HS-5 (cell line): ENCODE results near the gene YJU2.
"Not testable (repeated sequence)": the region's sequence is repeated elsewhere in the genome, so short reads cannot be mapped to it uniquely, and the experiment has no call there.

Experiments used
- DNase-seq: peaks from one replicate; pipeline ENCODE4 v3.0.0-alpha.2; 2012; ENCODE audit warnings: low read depth

Gene YJU2

DNA sequence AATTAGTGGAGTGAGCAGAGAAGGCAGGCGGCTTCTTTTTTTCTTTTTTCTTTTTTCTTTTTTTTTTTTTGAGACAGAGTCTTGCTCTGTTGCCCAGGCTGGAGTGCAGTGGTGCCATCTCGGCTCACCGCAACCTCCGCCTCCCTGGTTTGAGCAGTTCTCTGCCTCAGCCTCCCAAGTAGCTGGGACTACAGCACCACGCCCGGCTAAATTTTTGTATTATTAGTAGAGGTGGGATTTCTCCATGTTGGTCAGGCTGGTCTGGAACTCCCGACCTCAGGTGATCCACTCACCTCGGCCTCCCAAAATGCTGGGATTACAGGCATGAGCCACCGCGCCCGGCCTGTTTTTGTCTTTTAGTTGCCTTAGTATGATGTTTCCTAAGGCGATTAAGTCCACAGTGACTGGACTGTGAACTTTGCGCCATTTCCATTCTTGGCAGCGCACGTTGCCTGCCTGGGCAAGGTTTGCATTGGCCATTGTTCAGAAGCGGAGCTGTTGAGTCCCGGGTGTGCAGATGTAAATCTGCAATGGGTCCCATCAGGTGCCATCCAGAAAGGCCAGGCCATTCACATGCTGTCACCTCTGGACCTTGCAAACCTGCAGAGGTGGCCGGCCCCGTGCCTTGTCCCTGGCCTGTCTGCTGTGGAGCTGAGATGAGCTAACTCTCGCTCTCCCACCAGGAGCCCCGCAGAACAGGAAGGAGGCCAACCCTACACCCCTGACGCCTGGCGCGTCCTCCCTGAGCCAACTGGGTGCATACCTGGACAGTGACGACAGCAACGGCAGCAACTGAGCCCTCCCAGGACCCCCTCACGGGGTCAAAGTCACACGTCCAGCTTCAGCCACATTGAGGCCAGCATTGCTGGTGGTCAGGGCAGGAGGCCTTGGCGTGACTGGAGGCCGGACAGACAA is 21.3 kb downstream of the YJU2 start:
- no peak for DNase-seq

DNA sequence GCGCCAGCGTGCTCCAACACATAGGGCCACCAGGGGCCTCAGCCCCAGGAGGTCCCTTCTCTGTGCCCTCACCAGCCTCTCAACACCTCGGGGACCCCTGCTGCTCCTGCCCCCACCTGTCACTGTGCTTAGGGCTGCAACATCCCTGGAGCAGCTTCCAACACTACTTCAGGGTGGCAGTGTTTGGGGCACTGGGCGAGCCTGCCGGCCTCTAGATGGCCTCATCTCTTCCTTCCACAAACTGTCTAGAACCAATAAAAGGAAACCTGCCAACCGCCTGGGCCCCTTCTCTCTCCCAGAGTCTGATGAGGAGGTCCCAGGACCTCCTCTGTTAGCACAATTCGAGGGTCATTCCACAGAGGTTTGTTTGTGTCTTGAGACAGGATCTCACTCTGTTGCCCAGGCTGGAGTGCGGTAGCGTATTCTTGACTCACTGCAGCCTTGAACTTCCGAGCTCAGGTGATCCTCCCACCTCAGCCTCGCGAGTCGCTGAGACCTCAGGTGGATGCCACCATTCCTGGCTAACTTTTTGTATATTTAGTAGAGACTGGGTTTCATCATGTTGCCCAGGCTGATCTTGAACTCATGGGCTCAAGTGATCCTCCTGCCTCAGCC is 22.0 kb downstream of the YJU2 start:
- DNase-seq = no peak

DNA sequence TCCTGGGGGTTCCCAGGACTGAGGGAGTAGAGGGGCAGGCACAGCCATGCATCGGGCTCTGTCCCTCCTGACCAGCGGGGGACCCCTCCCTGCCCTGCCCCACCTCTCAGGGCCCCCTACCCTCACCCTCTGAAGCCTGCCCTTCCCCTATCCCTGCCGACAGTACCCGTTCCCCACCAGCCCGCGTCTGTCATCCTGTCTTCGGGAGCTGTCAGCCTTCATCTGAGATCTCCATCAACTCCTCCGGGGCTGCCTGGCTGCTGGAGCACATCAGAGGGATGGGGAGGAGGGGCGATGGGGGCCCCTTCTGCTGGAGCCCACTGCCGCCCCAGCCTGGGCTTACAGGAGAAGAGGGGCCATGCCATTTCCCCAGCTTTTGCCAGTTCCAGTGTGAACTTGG is 26.0 kb downstream of the YJU2 start:
- no peak for DNase-seq

DNA sequence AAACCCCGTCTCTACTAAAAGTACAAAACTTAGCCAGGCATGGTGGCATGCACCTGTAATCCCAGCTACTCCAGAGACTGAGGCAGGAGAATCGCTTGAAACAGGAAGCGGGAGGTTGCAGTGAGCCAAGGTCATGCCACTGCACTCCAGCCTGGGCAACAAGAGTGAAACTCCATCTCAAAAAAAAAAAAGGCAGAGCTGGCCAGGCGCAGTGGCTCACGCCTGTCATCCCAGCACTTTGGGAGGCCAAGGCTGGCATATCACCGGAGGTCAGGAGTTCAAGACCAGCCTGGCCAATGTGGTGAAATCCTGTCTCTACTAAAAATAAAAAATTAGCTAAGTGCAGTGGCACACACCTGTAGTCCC is 27.4 kb downstream of the YJU2 start:
- DNase-seq = not testable (repeated sequence)

DNA sequence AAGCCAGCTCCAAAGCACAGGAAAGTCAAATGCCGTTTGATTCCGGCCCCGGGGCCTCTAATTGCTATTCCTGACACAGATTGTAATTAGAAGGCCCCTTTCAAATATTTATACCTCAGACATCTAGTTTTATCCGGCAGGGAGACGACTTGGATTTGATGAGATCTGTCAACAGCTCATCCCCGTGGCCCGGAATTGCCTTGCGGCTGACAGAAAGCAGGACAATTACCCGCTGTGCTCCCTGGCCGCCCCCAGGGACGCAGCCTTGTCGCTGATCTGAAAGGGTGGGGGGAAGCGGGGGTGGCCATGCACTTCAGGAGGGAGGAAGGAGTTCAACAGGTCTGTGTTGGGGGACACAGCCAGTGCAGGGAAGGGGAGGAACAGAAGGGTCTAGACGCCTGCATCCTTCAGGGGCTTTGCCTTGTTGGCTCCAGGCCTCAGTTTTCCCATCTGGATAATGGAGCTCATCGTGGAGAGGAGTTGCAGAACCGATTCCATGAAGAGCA is 30.4 kb downstream of the YJU2 start:
- DNase-seq = no peak

DNA sequence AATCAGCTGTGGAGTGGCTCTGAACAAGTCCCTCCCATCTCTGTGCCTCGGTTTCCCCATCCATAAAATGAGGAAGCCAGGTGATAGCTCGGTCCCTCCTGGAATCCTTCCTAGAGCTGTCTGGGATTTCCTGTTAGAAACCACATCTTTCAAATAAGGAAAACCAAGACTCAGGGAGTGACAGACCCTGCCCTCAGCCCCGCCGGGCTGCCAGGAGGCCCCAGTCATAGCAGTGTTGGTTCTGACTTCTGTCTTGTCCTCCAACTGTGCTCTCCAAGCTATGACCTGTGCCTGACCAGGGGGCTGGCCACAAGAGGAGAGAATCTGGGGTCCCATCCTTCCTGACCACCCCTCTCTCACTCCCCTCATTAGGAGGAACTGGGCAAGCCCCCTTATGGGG is 31.1 kb downstream of the YJU2 start:
- no peak for DNase-seq

DNA sequence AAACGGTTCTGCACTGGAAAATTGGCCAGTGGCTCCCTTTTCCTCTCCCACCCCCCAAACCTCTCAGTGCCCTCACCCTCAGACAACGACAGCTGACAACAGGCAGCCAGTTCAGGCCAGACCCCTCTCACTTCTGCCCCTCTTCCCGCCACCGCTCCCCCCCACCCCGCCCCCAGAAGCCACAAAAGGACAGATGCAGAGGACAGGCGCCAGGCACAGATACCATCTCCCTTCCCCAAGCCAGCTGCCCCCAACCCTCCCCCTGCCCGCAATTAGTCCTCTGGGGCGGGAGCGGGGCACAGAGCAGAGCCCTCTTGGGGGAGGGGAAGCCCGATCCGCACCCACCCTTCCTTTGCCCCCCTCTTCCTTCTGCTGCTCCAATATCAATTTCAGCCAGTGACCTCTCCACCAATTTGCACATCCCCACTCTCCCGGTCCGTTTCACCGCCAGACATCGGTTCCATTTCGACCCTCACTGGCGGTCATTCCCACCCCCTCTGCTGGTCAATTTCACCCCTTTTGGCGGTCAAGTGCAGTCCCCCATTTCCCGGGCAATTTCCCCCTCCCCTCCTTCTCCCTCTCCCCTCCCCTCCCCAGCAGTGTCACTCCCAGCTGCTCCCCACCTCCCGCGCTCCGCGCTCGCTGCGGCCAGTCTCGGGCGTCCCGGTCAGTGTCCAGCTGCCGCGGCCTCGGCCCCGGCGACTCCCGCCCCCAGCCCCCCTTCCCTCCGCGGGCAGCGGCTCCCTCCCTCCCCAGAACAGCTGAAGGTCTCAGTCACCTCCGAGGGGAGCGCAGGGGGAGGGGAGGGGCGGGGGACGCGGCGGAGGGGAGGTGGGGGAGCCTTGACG is 31.8 kb downstream of the YJU2 start, which contains the start of gene SHD:
TSS of gene SHD (plus strand) at position 848 of the 848 bp plus-strand sequence. CDS start 798 bp downstream, outside the sequence.
- no peak for DNase-seq

DNA sequence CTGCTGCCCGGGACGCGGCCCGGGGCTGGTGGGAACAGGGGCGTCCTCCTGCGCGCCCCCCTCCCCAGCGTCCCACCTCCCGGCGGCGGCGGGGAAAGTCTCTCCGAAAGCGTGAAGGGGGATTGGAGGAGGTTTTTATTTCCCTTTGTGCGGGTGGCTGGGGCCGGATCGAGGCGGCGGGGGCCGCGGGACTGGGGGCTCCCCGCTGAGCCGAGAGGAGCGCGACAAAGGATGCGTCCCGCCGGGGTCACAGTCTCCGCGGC is 32.3 kb downstream of the YJU2 start:
- no peak for DNase-seq

DNA sequence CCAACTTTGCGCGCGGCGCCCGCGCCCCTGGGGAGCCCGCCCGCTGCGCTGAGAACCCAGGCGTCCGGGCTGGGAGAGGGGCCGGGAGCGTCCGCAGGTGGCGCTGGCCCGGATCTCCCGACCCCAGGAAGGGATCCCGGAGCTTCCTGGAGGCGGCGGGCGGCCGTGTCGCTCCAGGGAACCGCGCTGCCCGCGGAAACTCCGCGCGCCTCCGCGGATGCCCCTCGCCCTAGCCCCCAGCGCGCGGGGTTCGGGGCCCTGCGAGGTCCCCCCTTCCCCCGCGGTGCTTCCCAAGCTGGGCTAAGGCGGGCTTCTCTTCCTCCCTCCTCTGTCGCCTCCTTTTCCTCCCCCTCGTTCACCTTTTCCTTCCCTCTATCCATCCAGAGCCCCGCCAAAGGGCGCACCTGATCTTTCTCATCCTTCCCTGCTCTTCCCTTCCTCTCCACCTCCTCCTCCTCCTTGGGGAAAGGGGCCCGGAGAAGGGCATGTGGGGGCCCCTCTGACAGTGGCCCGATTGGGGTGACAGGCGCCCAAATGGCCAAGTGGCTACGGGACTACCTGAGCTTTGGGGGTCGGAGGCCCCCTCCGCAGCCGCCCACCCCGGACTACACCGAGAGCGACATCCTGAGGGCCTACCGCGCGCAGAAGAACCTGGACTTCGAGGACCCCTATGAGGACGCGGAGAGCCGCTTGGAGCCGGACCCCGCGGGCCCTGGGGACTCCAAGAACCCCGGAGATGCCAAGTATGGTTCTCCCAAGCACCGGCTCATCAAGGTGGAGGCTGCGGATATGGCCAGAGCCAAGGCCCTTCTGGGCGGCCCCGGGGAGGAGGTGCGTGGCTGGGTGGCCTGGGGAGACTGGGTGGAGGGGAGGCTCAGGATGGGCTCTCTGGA is 32.9 kb downstream of the YJU2 start:
- DNase-seq = no peak

DNA sequence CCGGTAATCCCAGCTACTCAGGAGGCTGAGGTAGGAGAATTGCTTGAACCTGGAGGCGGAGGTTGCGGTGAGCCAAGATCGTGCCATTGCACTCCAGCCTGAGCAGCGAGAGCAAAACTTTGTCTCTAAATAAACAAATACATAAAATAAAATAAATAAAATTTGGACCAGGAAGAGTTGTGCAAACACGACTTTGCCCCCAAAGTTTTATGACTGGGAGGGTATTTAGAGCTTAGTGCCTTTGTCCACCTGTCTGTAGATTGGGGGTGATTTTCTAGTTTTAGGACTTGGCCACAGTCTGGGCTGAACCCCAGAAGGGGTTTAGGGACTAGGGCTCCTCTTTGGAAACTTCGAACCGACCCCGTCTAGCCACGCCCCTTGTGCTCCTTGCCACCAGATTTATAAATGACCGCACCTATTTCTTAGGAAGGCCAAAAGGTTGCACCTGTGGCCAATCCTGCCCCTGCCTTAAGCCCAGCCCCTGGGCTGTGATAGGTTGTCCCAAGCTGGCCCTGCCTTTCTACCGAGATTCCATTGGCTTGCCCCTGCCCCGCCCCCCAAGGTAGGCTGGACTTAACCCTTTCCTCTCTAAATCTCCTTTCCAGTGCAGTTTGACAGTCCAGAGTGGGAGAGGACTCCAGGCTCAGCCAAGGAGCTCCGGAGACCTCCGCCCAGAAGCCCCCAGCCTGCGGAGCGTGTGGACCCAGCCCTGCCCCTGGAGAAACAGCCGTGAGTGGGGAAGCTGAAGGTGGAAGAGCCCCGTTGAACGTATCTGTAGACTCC is 37.5 kb downstream of the YJU2 start:
- no peak for DNase-seq

DNA sequence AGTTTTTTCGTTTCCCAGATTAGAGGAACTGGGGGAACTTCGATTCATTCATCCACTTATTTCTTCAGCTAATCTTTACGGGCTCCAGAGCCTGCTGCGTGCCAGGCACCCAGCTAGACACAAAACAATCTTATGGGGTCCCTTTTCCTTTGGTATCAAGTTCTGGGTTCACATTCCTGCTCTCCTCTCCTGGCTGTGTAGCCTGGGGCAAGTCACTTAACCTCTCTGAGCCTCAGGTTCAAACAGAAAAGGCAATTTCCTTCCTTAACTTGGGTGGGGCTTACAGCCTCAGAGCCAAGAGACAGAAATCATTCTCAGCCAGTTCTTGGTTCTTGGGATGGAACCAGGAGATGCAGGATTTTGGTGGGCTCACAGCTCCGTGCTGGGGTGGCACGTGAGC is 38.1 kb downstream of the YJU2 start:
- no peak for DNase-seq

DNA sequence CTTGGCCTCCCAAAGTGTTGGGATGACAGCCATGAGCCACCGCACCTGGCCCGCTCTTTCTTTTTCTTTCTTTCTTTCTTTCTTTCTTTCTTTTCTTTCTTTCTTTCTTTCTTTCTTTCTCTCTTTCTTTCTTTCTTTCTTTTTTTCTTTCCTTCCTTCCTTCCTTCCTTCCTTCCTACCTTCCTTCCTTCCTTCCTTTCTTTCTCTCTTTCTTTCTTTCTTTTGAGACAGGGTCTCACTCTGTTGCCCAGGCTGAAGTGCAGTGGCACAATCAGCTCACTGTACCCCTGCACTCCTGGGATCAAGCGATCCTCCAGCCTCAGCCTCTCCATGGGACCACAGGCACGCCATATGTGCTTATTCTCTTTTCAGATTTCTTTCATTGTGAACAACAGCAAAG is 39.3 kb downstream of the YJU2 start:
- not testable (repeated sequence) for DNase-seq

DNA sequence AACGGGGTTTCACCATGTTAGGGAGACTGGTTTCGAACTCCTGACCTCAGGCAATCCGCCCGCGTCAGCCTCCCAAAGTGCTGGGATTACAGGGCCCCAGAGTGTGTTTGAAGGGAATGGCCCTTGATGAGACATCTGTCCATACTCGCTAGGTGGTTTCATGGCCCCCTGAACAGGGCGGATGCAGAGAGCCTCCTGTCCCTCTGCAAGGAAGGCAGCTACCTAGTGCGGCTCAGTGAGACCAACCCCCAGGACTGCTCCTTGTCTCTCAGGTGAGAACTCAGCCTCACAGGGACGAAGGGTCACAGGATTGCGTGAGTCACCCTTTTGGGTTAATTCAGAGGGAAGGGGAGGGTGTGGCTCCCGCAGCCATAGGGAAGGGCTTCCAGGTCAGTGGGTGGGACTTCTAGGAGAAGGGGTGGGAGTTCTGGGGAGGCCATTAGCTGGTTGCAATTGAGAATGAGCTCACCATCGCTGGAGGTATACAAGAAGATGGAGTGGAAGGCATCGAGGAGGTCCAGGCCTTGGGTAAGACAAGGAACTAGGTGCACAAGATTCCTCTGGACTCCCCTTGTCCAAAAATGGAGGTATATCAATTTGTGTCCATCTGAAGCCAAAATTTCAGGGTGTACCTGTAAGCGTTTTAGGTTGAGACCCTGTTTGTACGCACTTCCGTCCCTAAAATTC is 41.4 kb downstream of the YJU2 start:
- DNase-seq = no peak

DNA sequence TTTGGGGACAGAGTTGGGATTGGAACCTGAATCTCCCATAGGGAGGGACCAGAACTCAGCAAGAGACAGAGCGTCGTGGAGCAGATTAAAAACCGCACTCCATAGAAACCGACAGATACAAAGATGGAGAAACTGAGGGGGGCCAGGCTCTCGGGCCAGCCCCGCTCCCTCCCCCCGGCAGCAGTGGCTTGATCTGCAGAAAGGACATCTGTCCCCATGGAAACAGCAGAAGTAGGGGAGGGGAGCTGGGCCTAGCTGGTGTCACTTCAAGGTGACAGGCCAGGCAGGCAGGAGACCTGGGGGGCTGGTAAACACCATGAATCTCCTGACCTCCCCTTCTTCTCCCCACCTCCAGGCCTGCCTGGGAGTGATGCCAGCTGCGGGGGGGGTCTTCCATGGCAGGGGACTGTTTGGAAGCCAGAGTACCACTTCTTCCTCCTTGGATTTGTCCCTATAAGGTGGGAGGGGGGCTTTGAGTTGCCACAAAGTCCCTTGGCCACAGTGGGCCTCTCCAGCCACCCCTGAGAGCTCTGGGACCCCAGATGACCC is 44.4 kb downstream of the YJU2 start:
- DNase-seq = no peak

DNA sequence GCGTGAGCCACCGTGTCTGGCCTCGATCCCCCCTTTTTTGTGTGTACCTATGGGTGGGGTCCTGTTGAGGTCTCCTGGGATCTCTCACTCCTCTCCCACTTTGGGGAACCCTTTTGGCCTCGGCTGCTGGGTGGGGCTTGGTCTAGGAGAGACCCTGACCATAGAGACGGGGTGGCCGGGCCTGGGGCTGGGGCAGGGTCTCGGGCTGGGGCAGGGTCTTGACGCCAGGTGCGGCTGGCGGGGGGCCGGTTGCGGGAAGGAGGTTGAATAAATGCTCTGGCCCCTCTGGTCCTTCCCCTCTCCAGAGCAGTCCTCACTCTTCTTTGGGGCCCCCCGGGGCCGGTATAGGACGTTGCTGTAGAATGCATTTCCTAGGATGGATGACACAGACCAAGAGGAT is 45.6 kb downstream of the YJU2 start:
- DNase-seq = no peak

DNA sequence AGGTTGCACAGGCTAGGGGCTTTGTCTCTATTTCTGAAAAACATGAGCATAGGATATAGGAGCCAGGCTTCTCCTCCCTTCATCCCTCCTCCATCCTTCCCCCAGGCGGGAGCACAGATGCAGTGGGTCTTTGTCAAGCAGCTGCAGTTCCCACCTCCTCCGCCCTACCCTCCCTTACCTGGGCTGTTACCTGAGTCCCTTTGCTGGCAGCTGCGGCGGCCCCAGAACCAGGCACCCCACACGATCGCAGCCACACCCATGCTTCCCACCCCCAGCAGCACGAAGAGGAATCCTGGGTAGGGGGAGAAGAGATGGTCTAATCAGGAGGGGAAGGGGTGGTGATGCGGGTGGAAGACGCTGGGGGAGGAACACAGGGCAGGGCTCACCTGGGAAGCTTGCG is 47.5 kb downstream of the YJU2 start:
- no peak for DNase-seq

DNA sequence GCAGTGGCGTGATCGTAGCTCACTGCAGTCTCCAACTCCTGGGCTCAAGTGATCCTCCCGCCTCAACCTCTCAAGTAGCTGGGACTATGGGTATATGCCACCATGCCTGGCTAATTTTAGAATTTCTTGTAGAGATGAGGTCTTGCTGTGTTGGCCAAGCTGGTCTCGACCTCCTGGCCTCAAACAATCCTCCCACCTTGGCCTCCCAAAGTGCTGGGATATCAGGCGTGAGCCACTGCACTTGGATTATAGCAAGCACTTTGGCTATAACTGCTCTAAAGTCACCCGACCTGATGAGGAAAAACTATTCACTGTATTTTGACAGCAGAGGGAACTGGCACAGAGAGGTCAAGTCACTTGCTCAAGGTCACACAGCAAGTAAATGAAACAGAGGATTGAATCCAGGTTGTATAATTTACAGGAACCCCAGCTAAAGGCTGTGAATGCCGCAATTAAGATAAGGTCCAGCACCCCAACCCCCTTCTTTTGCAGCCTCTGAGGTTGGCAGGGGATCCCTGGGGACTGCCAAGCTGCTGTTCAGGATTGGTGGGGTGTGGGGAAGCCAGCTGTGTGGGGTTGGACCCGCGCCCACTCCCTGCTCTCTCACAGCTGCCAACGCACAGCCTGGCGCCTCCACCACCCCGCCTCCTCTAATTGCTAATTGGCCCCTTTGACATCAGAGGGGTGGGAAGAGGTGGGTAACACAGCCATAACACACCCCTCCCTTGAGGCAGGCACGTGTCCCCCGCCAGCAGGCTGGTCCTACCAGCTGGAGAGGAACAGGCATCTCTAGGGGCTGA is 49.3 kb downstream of the YJU2 start:
- no peak for DNase-seq

DNA sequence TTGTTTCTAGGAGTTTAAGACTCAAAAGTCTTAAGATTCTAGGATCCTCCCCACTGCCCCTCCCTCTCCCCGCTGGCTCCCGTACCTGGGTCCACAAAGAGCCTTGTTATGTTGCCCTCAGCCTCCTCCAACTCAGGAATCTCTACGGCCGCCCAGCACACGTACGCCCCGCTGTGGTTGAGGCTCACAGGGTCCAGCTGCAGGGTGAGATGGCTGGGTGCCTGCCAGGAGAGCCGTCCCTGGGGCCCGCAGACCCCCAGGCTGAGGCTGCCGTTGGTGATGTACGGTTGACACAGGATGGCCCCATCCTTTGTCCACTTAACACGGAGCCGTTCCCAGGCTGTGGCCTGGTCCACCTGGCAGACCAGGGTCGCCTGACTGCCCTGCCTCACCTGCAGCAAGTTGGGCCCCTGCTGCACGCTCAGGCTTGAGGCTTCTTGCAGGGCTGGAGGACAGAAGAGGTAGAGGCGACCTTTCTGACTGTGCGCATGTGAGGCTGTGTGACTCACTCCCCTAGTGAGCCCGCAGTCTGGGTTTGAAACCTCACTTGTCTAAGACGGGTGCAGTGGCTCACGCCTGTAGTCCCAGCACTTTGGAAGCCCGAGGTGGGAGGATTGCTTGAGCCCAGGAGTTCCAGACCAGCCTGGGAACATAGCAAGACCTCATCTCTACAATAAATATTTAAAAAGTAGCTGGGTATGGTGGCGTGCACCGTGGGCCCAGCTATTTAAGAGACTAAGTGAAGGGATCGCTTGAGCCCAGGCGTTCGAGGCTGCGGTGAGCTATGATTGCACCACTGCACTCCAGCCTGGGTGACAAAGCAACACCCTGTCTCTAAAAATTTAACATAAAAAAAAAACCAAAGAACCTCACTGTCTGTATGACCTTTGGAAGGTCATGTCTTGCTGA is 51.3 kb downstream of the YJU2 start:
- no peak for DNase-seq
